SK-N-SH (cell line): ENCODE measurements around the gene BRINP3. TPM values are rescaled to one million over a fixed set of nuclear protein-coding genes. Genes with fewer than 3 reads are reported as not detected.
A peak's percentile ranks its signal among the peaks of the same experiment; 100 is the strongest.

ENCODE experiments used
- CTCF ChIA-PET: fragments of 300-600, 350-600 bp; formaldehyde crosslinking; extraction: SDS; loops from one replicate; lab custom pipeline; 2021; lab: Yijun Ruan, JAX
- POLR2A ChIA-PET: fragments of 350-600 bp; sonication (Branson Sonifier 250); formaldehyde crosslinking; extraction: SDS; loops from one replicate; lab custom pipeline; 2020; ENCODE audit warnings: antibody characterized with exemption, inconsistent platforms; lab: Yijun Ruan, JAX
- DNase-seq: peaks from one replicate; pipeline ENCODE4 v3.0.0; 2012
- H2AFZ ChIP-seq: fragments of 200-600 bp; sonication (generic); 2 replicates; pipeline ENCODE4 v1.8.1; 2016; ENCODE audit warnings: antibody characterized with exemption, mild to moderate bottlenecking, low read depth
- H3F3A ChIP-seq: fragments of 200-600 bp; sonication (generic); replicated peaks from 2 replicates; pipeline ENCODE3; 2016; ENCODE audit warnings: antibody characterized with exemption, mild to moderate bottlenecking; ENCODE audit not compliant: insufficient read depth
- H3K27ac ChIP-seq, 2 experiments: fragments of 200-500 bp in 1 of 2; fragments of 200-600 bp in 1 of 2; sonication (Bioruptor generic) in 1 of 2; sonication (generic), shearing (Covaris generic) in 1 of 2; 2 replicates each; pipeline versions ENCODE4 v1.5.1 to v1.6.1; 2014 to 2016; ENCODE audit warnings: low read depth in 2 of 2, inconsistent platforms in 1 of 2, low read length in 1 of 2, mild to moderate bottlenecking in 1 of 2, mixed read lengths in 1 of 2
- H3K27me3 ChIP-seq: fragments of 200-600 bp; sonication (generic), shearing (Covaris generic); 2 replicates; pipeline ENCODE4 v1.6.1; 2016; ENCODE audit warnings: mixed run types; ENCODE audit not compliant: insufficient read depth
- H3K36me3 ChIP-seq, 2 experiments: fragments of 200-500 bp in 1 of 2; fragments of 200-600 bp in 1 of 2; sonication (Bioruptor generic) in 1 of 2; sonication (generic) in 1 of 2; replicated peaks in 1 of 2; 2 replicates each; pipeline versions ENCODE3 to v1.5.1; 2014 to 2016; ENCODE audit warnings: low read length in 1 of 2, mild to moderate bottlenecking in 1 of 2; ENCODE audit not compliant: insufficient read depth in 2 of 2, control insufficient read depth in 1 of 2
- H3K4me1 ChIP-seq, 2 experiments: fragments of 200-500 bp in 1 of 2; fragments of 200-600 bp in 1 of 2; sonication (Bioruptor generic) in 1 of 2; sonication (generic), shearing (Covaris generic) in 1 of 2; 2 replicates each; pipeline versions ENCODE4 v1.5.1 to v1.6.1; 2014 to 2016; ENCODE audit warnings: low read depth in 1 of 2, low read length in 1 of 2, mixed run types in 1 of 2; ENCODE audit not compliant: insufficient read depth in 2 of 2, control insufficient read depth in 1 of 2
- H3K4me2 ChIP-seq: fragments of 200-600 bp; sonication (generic), shearing (Covaris generic); 2 replicates; pipeline ENCODE4 v1.6.1; 2017; ENCODE audit warnings: mixed run types
- H3K4me3 ChIP-seq, 2 experiments: fragments of 200-500 bp in 1 of 2; fragments of 200-600 bp in 1 of 2; sonication (Bioruptor generic) in 1 of 2; sonication (generic), shearing (Covaris generic) in 1 of 2; 2 replicates each; pipeline versions ENCODE4 v1.5.1 to v1.8.1; 2014 to 2016; ENCODE audit warnings: low read depth in 2 of 2, inconsistent platforms in 1 of 2, low read length in 1 of 2, mild to moderate bottlenecking in 1 of 2, mixed read lengths in 1 of 2, moderate library complexity in 1 of 2
- H3K79me2 ChIP-seq: fragments of 200-600 bp; sonication (generic); 2 replicates; pipeline ENCODE4 v1.8.1; 2017; ENCODE audit warnings: mild to moderate bottlenecking; ENCODE audit not compliant: insufficient read depth
- H3K9ac ChIP-seq: fragments of 200-600 bp; sonication (generic); 2 replicates; pipeline ENCODE4 v1.6.1; 2017; ENCODE audit warnings: mixed run types
- H3K9me2 ChIP-seq: fragments of 200-600 bp; sonication (generic); 2 replicates; pipeline ENCODE4 v1.6.1; 2017; ENCODE audit warnings: mixed run types
- H3K9me3 ChIP-seq: fragments of 200-600 bp; sonication (generic); 2 replicates; pipeline ENCODE4 v1.6.1; 2017; ENCODE audit warnings: mixed run types, mild to moderate bottlenecking, moderate library complexity
- H4K20me1 ChIP-seq: fragments of 200-600 bp; sonication (generic); 2 replicates; pipeline ENCODE4 v1.6.1; 2017; ENCODE audit warnings: mild to moderate bottlenecking, mixed run types; ENCODE audit not compliant: insufficient read depth
- EP300 ChIP-seq, 2 experiments: IDR thresholded peaks; 2 replicates each; pipeline versions ENCODE4 v1.4.0 to v1.6.1; 2012; ENCODE audit warnings: borderline replicate concordance in 1 of 2, low read depth in 1 of 2, low read length in 1 of 2
- EZH2phosphoT487 ChIP-seq: fragments of 200-600 bp; sonication (generic); IDR thresholded peaks from 2 replicates; pipeline ENCODE4 v1.6.1; 2017; ENCODE audit warnings: low read depth, mixed run types, mild to moderate bottlenecking, antibody characterized with exemption, moderate library complexity, borderline replicate concordance
- FOSL2 ChIP-seq: IDR thresholded peaks from 2 replicates; pipeline ENCODE4 v1.4.0; 2012; ENCODE audit warnings: low read depth, mild to moderate bottlenecking, moderate library complexity, borderline replicate concordance
- FOXJ3 ChIP-seq: sonication (generic); formaldehyde crosslinking; IDR thresholded peaks from 2 replicates; pipeline ENCODE4 v1.5.1; 2020; ENCODE audit warnings: mild to moderate bottlenecking, missing genetic modification reagents
- GABPA ChIP-seq: IDR thresholded peaks from 2 replicates; pipeline ENCODE4 v1.4.0; 2012; ENCODE audit warnings: low read depth, mild to moderate bottlenecking
- GATA2 ChIP-seq: sonication (generic); formaldehyde crosslinking; IDR thresholded peaks from 2 replicates; pipeline ENCODE4 v1.5.0; 2020; ENCODE audit warnings: mild to moderate bottlenecking, missing genetic modification reagents
- JUND ChIP-seq: IDR thresholded peaks from 2 replicates; pipeline ENCODE4 v1.4.0; 2012
- MXI1 ChIP-seq: IDR thresholded peaks from 2 replicates; pipeline ENCODE4 v1.6.1; 2012; ENCODE audit warnings: mild to moderate bottlenecking, low read depth, low read length, improper control_type of control experiment
- NRF1 ChIP-seq: IDR thresholded peaks from 2 replicates; pipeline ENCODE4 v1.6.1; 2012; ENCODE audit warnings: low read depth, mild to moderate bottlenecking, low read length
- PBX3 ChIP-seq: IDR thresholded peaks from 2 replicates; pipeline ENCODE4; 2012
- POLR2AphosphoS5 ChIP-seq: IDR thresholded peaks from 2 replicates; pipeline ENCODE4 v1.6.1; 2012; ENCODE audit warnings: low read depth, low read length
- RCOR1 ChIP-seq: fragments of 150-350 bp; IDR thresholded peaks from 2 replicates; pipeline ENCODE4 v1.6.1; 2017; ENCODE audit warnings: antibody characterized with exemption, low read length
- RFX5 ChIP-seq: IDR thresholded peaks from 2 replicates; pipeline ENCODE4 v1.6.1; 2012; ENCODE audit warnings: mild to moderate bottlenecking, improper control_type of control experiment, low read length
- RXRA ChIP-seq: IDR thresholded peaks from 2 replicates; pipeline ENCODE4 v1.4.0; 2012; ENCODE audit warnings: low read depth, mild to moderate bottlenecking, borderline replicate concordance
- TCF12 ChIP-seq: IDR thresholded peaks from 2 replicates; pipeline ENCODE4 v1.4.0; 2012
- YY1 ChIP-seq: IDR thresholded peaks from 2 replicates; pipeline ENCODE4 v1.4.0; 2012; ENCODE audit warnings: low read depth, mild to moderate bottlenecking
- WGBS: methylation state at CpG from one replicate; pipeline ENCODE4 v1.1.6; 2017; ENCODE audit warnings: low lambda C conversion rate; 5-methylcytosine and 5-hydroxymethylcytosine counted together
- polyA plus RNA-seq, 3 experiments: library from polyadenylated mRNA; depleted of rRNA; stranded (reverse); fragments of >200 nt; gene quantifications; 2 replicates each; pipeline ENCODE4 v1.2.3, GENCODE V29; 2012
- TF ChIP-seq, protein P1 (sequence below): IDR thresholded peaks from 2 replicates; pipeline ENCODE4 v1.4.0; 2012; ENCODE audit warnings: low read depth, borderline replicate concordance
- TF ChIP-seq, protein P2 (sequence below): IDR thresholded peaks from 2 replicates; pipeline ENCODE4 v1.4.0; 2012; ENCODE audit warnings: low read depth, borderline replicate concordance
- TF ChIP-seq, protein P3 (sequence below): fragments of 200-600 bp; sonication (generic); IDR thresholded peaks from 2 replicates; pipeline ENCODE4 v1.6.1; 2017; ENCODE audit warnings: antibody characterized with exemption, mild to moderate bottlenecking, moderate library complexity

Gene BRINP3
- polyA plus RNA-seq, 1 of the 3 experiments (the other 2 are of a cell fraction): not detected

DNA sequence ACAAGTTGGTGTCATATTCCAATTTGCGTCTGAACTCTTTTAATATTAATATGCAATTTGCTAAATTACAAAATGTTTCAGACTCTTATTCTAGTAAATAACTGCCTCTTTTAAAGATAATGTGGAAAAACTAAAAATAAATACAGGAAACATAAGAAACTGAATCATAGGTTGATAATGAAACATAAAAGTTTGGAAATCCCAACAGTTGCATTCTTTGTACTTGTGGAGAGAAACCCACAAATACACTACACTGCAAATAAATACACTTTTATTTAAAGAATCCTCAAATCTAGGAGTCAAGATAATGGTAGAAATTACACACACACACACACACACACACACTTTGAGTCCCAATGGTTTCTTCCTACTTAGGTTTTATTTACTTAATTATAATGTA is 5.2 kb downstream of the BRINP3 start:
- Histone ChIP-seq H3F3A (no peaks in the 10 kb centered on the region), H3K79me2 (no peaks in the 10 kb centered on the region), H3K27me3 (no peaks in the 10 kb centered on the region), H3K4me2 (no peak overlapping the region), H3K4me3 (no peak overlapping the region), H3K9ac (no peak overlapping the region), H2AFZ (peak overlapping the region; percentile 31; the same call in 1 of the 2 replicates), H3K9me3 (no peaks in the 10 kb centered on the region), H3K4me1 (peaks cover 0 to 2% of the 10 kb centered on the region in 2 experiments; a peak in 2 of 4 replicates), H3K27ac (no peak overlapping the region), H4K20me1 (no peaks in the 10 kb centered on the region), H3K36me3 (no peaks in the 10 kb centered on the region), H3K9me2 (no peaks in the 10 kb centered on the region; the same call in 1 of the 2 replicates)
- no peak for DNase-seq
- TF ChIP-seq EZH2phosphoT487: no peak
- TF ChIP-seq TCF12: no peak
- TF ChIP-seq GATA2 (CRISPR knock-in tag): no peak
- TF ChIP-seq, protein P1, sequence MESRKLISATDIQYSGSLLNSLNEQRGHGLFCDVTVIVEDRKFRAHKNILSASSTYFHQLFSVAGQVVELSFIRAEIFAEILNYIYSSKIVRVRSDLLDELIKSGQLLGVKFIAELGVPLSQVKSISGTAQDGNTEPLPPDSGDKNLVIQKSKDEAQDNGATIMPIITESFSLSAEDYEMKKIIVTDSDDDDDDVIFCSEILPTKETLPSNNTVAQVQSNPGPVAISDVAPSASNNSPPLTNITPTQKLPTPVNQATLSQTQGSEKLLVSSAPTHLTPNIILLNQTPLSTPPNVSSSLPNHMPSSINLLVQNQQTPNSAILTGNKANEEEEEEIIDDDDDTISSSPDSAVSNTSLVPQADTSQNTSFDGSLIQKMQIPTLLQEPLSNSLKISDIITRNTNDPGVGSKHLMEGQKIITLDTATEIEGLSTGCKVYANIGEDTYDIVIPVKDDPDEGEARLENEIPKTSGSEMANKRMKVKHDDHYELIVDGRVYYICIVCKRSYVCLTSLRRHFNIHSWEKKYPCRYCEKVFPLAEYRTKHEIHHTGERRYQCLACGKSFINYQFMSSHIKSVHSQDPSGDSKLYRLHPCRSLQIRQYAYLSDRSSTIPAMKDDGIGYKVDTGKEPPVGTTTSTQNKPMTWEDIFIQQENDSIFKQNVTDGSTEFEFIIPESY: no peak
- TF ChIP-seq YY1: no peak
- no peak for TF ChIP-seq POLR2AphosphoS5
- TF ChIP-seq RFX5: no peak
- no peak for TF ChIP-seq RCOR1
- TF ChIP-seq, protein P2, sequence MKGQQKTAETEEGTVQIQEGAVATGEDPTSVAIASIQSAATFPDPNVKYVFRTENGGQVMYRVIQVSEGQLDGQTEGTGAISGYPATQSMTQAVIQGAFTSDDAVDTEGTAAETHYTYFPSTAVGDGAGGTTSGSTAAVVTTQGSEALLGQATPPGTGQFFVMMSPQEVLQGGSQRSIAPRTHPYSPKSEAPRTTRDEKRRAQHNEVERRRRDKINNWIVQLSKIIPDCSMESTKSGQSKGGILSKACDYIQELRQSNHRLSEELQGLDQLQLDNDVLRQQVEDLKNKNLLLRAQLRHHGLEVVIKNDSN: no peak
- no peak for TF ChIP-seq PBX3
- TF ChIP-seq MXI1: no peak
- TF ChIP-seq, protein P3, sequence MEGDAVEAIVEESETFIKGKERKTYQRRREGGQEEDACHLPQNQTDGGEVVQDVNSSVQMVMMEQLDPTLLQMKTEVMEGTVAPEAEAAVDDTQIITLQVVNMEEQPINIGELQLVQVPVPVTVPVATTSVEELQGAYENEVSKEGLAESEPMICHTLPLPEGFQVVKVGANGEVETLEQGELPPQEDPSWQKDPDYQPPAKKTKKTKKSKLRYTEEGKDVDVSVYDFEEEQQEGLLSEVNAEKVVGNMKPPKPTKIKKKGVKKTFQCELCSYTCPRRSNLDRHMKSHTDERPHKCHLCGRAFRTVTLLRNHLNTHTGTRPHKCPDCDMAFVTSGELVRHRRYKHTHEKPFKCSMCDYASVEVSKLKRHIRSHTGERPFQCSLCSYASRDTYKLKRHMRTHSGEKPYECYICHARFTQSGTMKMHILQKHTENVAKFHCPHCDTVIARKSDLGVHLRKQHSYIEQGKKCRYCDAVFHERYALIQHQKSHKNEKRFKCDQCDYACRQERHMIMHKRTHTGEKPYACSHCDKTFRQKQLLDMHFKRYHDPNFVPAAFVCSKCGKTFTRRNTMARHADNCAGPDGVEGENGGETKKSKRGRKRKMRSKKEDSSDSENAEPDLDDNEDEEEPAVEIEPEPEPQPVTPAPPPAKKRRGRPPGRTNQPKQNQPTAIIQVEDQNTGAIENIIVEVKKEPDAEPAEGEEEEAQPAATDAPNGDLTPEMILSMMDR: no peak
- TF ChIP-seq EP300 (IDR thresholded peaks at IDR 0.05; ENCODE audit: borderline replicate concordance in 1 of 2, low read depth in 1 of 2, low read length in 1 of 2): no peak
- TF ChIP-seq JUND: no peak
- no peak for TF ChIP-seq RXRA
- TF ChIP-seq GABPA: no peak
- no peak for TF ChIP-seq FOSL2
- TF ChIP-seq FOXJ3 (CRISPR knock-in tag): no peak
- TF ChIP-seq NRF1: no peak
- ChIA-PET POLR2A (no interaction called here), CTCF (no interaction called here)
- 59% methylated on average over 1 of the region's 1 CpG for WGBS
